NCI-H1092 treated with DMSO at 0.1 percent for 48 hours (cell line): ENCODE results near the gene TANK.
"Not testable (repeated sequence)": the region's sequence is repeated elsewhere in the genome, so short reads cannot be mapped to it uniquely, and the experiment has no call there.

ENCODE experiments used
- DNase-seq: peaks from one replicate; lab custom pipeline; 2025; lab: John Stamatoyannopoulos, UW

Gene TANK, protein sequence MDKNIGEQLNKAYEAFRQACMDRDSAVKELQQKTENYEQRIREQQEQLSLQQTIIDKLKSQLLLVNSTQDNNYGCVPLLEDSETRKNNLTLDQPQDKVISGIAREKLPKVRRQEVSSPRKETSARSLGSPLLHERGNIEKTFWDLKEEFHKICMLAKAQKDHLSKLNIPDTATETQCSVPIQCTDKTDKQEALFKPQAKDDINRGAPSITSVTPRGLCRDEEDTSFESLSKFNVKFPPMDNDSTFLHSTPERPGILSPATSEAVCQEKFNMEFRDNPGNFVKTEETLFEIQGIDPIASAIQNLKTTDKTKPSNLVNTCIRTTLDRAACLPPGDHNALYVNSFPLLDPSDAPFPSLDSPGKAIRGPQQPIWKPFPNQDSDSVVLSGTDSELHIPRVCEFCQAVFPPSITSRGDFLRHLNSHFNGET

DNA sequence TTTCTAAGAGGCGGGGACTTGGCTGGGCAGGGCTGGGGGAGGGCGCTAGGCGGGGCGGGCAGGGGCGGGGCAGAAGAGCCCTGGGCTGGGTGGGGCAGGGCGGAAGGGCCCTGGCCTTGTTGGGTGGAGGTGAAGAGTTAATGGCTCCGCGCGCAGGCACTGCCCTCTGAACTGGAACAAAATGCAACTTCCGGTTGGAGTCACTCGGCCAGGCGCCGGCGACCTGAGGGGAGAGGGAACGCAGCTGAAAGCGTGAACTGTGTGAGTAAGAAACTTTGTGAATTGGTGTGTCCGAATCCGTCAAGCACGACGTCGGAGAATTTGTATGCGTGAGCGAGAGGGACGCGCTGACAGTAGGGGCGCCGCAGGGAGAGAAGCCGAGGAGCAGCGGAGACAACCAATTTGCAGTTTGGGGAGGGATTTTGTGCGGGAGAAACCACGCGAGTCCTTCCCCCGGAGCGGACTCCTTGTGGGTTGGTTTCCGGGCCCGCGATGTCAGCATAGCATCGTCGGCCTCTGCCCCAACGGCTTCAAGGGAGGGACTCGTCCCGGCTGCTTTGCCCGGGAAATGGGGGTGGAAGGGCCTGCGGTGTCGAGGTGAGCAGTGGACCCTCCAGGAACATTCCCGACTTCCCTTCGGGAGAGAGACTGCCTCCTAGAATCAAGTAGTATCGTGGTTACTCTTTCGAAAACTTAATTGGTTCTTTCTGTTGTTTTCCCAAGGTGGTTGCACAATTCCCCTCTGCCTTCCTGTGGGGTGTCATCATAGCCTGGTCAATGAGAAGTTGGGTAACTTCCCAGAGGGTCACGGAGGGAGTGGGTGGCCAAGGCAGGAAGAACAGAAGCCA lies at the start of gene TANK:
Gene TANK, plus strand, starts transcription at position 203 of the 848 bp plus-strand sequence. CDS start 19,235 bp downstream, outside the sequence.
- peak; percentile 88 for DNase-seq

DNA sequence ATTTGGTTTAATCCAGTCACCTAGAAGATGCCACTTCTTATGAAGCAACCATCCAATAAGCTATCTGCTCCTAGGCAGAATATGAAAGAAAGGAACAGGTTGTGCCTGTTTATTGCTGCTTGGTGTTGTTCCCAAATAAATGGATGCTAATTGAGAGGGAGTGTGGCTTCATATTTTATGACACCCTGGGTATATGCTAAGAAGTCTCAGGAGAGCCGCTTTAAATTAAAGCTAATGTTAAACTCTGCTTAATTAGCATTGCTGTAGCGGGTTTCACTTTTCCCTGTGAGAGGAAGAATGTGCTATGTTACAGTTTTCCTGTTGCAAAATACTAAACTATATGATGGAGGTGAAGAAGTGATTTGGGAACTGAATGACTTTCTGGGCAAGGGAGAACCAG lies 48.7 kb upstream of the TANK start:
- no peak for DNase-seq

GRCh38 chr2:161112908-161113307 lies 47.3 kb upstream of the TANK start:
- no peak for DNase-seq

DNA sequence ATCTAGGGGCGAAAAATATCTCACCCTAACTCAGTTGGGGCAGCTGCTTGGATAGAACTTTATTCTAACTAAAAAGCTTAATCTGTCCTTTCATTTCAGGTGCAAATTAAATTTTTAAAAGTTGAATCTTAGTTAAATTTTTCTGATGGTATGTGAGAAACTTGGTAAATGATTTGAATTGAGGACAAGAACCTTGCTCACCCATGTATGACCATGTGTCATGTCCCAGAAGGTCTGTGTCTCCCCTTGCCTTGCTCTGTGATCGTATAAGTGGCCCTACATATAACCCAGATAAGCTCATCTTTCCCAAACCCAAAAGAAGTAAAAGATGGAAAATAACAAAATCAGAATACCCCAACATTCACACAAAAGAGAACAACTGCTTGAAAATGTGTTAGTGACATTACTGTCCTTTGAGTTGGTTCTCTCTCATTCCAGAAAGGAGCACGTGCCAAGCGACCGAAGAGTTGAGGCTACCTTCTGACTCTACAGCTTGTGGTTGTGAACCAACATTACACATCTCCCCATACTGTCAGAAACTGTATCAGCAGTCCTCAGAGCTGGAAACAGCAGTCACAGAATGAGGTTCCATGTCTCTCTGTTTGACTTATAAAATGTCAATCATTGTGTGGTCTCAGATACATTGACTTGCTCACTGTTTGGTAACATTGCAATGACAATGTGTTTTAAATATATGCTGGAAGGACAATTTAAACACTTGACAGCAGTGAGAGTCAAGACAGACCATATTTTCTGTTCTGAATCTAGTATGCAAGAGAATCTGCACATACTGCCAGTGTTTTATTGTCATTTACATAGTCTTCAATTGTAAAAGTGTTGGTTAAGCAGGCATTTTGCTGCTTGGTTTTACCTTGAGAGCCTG lies 46.3 kb upstream of the TANK start:
- DNase-seq: no peak

DNA sequence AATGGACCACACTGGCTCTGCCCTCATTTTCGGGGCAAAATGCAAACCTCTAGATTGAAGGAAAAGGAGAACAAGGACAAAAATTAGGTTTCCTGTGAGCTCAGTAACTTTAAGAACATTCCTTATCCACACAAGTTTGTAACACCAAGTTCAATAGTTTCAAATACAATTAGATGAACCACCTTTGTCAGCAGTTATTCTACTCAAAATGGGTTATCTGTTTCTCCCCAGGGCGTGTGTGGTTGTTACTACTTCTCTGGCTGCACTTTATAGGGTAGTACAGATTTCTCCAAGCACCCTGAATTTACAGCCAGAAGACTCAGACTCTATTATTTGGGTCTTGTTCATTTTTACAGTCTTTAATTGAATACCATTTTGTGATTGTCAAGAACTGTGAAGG lies 45.0 kb upstream of the TANK start:
- no peak for DNase-seq

DNA sequence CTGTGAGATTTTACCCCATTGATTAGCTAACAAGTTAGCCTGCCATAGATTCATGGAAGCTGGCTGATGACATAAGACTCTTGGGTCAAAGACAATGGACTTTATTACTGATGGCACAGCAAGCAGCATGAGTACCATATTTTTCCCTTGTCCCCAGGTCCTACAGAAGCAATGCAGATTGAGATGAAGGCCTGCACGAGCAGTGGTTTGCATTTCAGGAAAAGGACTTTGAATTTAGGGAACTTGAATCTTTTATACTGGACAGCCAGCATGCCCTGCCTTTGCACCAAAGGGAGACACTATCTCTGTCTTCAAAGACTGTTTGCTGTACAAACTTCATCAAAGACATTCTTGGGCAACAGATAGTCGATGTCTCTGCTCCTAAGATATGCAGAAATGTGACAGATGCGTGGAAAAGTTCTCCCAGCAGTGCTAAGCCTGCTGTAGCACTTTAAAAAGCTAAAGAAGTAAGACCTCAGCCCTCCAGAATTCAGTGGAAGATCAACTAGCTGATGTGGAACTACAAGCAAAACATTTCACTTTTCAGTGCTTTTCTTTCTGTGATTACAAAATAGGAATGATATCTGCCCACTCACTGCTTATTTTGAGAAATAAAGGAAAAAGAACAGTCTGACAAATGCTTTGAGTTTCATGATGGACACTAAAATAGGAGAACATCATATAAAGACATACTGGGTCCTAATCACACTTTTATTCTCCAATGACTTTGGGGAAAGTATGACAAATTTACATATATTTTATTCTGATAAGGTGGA lies 44.4 kb upstream of the TANK start:
- DNase-seq: no peak

GRCh38 chr2:161116509-161116908 lies 43.7 kb upstream of the TANK start:
- no peak for DNase-seq

GRCh38 chr2:161117506-161117905 lies 42.7 kb upstream of the TANK start:
- no peak for DNase-seq

DNA sequence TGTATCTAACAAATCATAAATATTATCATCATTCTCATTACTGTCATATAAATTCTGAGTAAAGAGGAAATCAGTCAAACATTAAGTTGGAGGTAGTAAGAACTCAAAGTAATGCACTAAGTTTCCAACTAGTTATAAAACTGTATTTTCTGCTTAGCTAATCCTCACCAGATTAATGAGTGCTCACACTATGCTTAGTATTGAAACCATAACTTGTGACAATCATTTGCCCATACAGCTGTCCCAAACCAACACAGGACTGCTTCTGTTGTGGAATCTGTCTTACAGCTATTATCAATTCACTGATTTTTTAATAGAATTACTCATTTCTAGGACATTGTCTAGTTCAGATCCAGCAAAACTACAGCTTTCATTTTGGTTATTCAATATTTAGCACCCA lies 41.5 kb upstream of the TANK start:
- DNase-seq: no peak

GRCh38 chr2:161119483-161119882 lies 40.7 kb upstream of the TANK start:
- no peak for DNase-seq

GRCh38 chr2:161120775-161121174 lies 39.5 kb upstream of the TANK start:
- no peak for DNase-seq

DNA sequence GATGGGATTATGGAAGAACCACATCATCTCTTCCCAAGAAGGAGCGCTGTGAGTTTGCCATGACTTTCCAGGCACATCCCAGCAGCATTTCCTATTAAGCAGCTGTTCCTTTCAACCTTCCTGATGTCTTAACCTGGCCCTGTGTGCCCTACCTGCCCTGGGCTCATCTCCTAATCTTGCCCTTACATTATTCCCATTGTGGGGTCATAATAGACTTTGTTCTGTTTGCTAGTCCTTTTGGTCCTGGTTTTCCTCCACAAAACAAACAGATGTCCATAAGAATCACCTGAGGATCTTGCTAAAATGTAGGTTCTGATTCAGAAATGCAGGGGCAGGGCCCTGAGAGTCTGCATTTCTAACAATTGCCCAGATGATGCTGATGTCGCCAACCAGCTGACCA lies 38.6 kb upstream of the TANK start:
- no peak for DNase-seq

DNA sequence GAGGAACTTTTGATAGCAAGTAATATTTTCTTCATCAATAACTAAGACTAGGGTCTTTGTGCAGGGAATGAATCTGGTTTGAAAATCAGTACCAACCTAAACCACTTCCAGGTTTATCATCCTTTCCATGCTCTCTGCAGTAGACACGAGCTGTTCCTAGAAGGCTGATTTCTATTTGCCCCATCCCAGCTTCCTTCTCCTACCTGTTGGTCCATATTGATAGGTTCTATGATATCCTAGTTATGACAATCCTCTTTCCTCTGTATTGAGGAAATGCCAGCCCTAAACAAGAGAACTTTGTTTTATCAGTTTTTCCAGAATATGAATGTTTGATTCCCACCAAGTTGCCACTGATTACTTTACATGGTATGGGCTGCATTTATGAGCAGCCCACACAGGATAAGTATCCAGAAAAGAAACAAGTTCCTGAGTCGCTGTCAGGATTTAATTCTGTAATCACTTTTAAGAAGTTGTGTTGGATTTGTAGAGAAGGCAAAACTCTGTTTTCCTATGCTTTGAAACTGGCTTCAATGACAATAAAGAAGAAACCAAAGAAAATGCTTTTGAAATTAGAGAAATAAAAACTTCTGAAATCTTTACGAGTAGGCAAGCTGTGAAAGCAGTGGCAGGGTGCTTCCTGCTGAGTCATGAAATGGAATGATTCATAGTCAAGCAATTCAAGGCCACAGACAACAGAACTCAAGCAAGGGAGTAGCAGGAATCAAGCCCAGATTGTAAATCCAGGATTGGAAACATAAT lies 37.3 kb upstream of the TANK start:
- DNase-seq: no peak

DNA sequence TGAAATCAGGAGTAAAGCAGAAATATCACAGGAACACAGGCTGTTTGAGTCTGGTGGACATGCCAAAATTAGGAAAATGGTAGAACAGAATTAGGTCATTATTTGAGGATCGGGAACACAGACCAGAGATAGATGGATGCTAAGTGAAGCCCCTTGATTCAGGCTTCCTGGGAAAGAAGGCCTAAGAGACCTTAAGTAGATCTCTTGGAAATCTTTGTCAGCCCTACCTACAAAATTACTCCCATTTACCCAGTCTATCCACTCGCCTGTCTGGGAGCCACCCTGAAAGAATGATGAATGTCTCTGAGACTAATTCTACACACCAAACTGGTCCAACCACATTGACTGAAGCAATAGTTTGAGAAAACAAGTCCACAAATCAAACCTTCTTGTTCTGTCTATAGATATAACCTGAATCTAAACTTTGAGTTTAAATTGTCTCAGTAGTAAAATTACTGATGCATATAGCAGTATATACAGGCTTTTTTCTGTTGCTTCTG lies 36.6 kb upstream of the TANK start:
- no peak for DNase-seq

DNA sequence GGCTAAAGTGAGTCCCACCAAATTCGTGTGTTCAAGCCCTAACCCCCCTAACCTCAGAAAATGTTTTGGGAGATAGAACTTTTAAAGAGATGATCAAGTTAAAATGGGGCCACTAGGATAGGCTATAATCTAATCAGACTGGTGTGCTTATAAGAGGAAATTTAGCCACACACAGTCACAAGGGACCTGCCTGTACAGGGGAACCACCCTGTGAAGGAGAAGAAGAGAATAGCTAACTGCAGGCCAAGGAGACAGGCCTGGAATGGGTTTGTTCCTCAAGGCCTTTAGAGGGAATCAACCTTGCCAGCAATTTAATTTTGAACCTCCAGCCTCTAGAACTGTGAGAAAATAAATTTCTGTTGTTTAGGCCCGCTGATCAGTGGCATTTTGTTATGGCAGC lies 36.0 kb upstream of the TANK start:
- no peak for DNase-seq

- no peak for DNase-seq
Observed at GRCh38 chr2:161128885-161129284, 31.3 kb upstream of the TANK start.

DNA sequence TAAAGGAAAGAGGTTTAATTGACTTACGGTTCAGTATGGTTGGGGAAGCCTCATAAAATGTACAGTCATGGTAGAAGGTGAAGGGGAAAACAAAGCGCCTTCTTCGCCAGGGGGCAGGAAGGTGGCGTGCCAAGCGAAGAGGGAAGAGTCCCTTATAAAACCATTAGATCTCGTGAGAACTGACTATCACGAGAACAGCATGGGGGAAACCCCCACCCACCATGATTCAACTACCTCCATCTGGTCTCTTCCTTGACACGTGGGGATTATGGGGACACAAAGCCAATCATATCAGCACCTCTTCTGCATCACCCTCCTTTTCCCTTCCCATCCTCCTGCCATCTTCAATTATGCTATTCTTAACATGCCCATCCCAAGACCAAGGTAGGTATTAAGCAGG lies 29.9 kb upstream of the TANK start:
- no peak for DNase-seq

GRCh38 chr2:161131074-161131680 lies 29.1 kb upstream of the TANK start:
- DNase-seq: no peak

DNA sequence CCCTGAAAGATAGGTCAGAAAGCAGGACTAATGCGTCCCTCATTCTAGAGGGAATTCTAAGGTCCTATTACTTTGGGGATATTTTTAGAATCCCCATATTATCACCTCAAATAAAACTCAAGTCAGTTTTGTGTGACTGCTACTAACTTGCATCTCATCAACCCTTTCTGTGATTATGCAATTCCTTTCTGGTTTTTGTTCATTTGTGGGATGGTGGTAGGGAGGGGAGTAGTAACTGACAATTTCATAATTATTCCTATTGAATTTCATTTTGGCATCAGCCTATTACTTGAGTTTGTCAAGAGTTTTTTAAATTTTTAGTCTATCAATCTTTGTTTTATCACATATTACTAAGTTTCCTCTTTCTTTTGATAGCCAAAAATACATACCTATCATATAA lies 28.4 kb upstream of the TANK start:
- DNase-seq: no peak

DNA sequence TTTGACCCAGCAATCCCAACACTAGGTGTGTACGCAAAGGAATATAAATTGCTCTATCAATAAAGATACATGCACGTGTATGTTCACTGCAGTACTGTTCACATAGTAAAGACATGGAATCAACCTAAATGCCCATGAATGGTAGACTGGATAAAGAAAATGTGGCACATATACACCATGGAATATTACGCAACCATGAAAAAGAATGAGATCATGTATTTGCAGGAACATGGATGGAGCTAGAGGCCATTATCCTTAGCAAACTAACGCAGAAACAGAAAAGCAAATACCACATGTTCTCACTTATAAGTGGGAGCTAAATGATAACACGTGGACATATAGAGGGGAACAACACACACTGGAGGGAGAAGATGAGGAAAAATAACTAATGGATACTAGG lies 27.8 kb upstream of the TANK start:
- not testable (repeated sequence) for DNase-seq
